ENCODE measurements around the gene SLC6A14.

DNA sequence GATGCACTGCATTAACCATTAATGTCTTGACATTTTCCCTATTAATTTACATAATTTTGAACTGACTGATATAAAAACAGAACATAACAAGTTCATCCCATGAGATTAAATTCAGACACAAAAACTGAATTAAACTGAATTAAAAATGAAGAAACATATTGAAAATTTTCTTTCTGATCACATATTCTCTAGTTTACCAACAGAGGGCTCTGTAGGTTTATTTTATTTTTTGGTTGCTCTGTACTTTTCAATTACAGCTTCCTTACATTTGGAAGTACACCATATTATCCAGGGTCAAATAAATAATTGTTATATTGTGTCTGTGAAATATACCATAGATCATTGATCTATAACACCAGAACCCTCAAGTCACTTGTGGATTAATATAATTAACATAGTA, 53.7 kb downstream of the SLC6A14 start:
- TF ChIP-seq EZH2 (IDR thresholded peaks at IDR 0.05; ENCODE audit: borderline replicate concordance) (no peak), EZH2phosphoT487 (IDR thresholded peaks at IDR 0.05; ENCODE audit: low read depth, severe bottlenecking, unreplicated experiment) (no peak)
- TF ChIP-seq, protein P1, sequence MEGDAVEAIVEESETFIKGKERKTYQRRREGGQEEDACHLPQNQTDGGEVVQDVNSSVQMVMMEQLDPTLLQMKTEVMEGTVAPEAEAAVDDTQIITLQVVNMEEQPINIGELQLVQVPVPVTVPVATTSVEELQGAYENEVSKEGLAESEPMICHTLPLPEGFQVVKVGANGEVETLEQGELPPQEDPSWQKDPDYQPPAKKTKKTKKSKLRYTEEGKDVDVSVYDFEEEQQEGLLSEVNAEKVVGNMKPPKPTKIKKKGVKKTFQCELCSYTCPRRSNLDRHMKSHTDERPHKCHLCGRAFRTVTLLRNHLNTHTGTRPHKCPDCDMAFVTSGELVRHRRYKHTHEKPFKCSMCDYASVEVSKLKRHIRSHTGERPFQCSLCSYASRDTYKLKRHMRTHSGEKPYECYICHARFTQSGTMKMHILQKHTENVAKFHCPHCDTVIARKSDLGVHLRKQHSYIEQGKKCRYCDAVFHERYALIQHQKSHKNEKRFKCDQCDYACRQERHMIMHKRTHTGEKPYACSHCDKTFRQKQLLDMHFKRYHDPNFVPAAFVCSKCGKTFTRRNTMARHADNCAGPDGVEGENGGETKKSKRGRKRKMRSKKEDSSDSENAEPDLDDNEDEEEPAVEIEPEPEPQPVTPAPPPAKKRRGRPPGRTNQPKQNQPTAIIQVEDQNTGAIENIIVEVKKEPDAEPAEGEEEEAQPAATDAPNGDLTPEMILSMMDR (IDR thresholded peaks at IDR 0.05; ENCODE audit: poor library complexity) = peak; percentile 50

Measured in hepatocyte (in vitro differentiated cells).